VCaP (cell line): ENCODE results near the gene CDK13.

Source experiments
- H3K27ac ChIP-seq: fragments of 450-650 bp; 2 replicates; pipeline ENCODE4 v1.5.1; 2017
- CTCF ChIP-seq: fragments of 450-650 bp; conservative IDR thresholded peaks from 2 replicates; pipeline ENCODE4 v1.5.1; 2017; ENCODE audit warnings: mild to moderate bottlenecking, moderate library complexity

CDK13 gene

GRCh38 chr7:39934132-39934531 lies 15.9 kb upstream of the CDK13 start:
- TF ChIP-seq CTCF: no peak
- no peak overlapping the region for H3K27ac ChIP-seq

- H3K27ac ChIP-seq: no peak overlapping the region
- TF ChIP-seq CTCF: no peak
Measured at GRCh38 chr7:39936761-39937160, 13.3 kb upstream of the CDK13 start.

- no peak for TF ChIP-seq CTCF
- H3K27ac ChIP-seq: no peak overlapping the region
Measured at GRCh38 chr7:39937366-39938153, 12.5 kb upstream of the CDK13 start.

- TF ChIP-seq CTCF: no peak
- no peak overlapping the region for H3K27ac ChIP-seq
Measured at GRCh38 chr7:39942883-39943282, 7.2 kb upstream of the CDK13 start.

GRCh38 chr7:39946693-39947092 lies 3.4 kb upstream of the CDK13 start:
- no peak overlapping the region for H3K27ac ChIP-seq

GRCh38 chr7:39948375-39948955 lies 1.6 kb upstream of the CDK13 start:
- no peak for TF ChIP-seq CTCF
- peak overlapping the region; percentile 100 for H3K27ac ChIP-seq

More at GRCh38 chr7:39946693-39947092, 3.4 kb upstream of the CDK13 start:
- TF ChIP-seq CTCF: no peak

GRCh38 chr7:39948956-39949928 lies 814 bp upstream of the CDK13 start:
- TF ChIP-seq CTCF: no peak
- H3K27ac ChIP-seq: peak overlapping the region; percentile 100
